Measurements from ENCODE around the gene ZKSCAN5. TPM values are rescaled to one million over a fixed set of nuclear protein-coding genes. Genes with fewer than 3 reads are reported as not detected.
"Not testable (repeated sequence)": the region's sequence is repeated elsewhere in the genome, so short reads cannot be mapped to it uniquely, and the experiment has no call there.

ZKSCAN5 gene
- polyA plus RNA-seq, 4 donors, result 3.8 to 7.9 (median 4.4) TPM

DNA sequence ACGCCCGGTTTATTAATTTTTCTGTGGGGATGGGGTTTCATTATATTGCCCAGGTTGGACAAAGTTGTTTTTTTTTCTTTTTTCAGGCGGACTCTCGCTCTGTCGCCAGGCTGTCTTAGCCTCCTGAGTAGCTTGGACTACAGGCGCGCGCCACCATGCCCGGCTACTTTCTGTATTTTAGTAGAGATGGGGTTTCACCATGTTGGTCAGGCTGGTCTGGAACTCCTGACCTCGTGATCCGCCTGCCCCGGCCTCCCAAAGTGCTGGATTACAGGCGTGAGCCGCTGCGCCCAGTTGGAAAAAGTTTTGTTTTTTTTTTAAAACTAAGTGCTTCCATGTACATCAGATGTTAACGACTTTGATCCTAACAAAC lies 3.8 kb upstream of the ZKSCAN5 start:
- H3K27ac ChIP-seq (ENCODE audit: low read depth in 1 of 3, low read length in 2 of 3), result peak overlapping the region in 2 of 3 donors; percentile 99
- peaks cover 0 to 4% (median 3%) of the 10 kb centered on the region in 3 donors for H3K4me1 ChIP-seq (ENCODE audit: control insufficient read depth in 3 of 3, insufficient read depth in 2 of 3, low read depth in 1 of 3, low read length in 2 of 3)
- DNase-seq (no peak), FAIRE-seq (no peak)
- H3K4me3 ChIP-seq (ENCODE audit: low read depth in 1 of 3, low read length in 3 of 3), result peak overlapping the region; percentile 93 to 98 (median 93)
- H3K36me3 ChIP-seq (ENCODE audit: control insufficient read depth in 3 of 3, insufficient read depth in 2 of 3, low read depth in 1 of 3, low read length in 3 of 3), result peaks cover 0 to 21% (median 6%) of the 10 kb centered on the region in 3 donors
- 48 to 54% (median 50%) methylated on average over 16 of the region's 16 CpGs for WGBS, 3 donors
- H3K27me3 ChIP-seq (ENCODE audit: control insufficient read depth in 3 of 3, insufficient read depth in 3 of 3, low read length in 3 of 3), result no peaks in the 10 kb centered on the region
- H3K9me3 ChIP-seq (ENCODE audit: control insufficient read depth in 2 of 2, insufficient read depth in 1 of 2, low read depth in 1 of 2, low read length in 1 of 2), result peaks cover 0 to 7% of the 10 kb centered on the region in 2 donors

- Histone ChIP-seq H3K4me1 (ENCODE audit: control insufficient read depth in 3 of 3, insufficient read depth in 2 of 3, low read depth in 1 of 3, low read length in 2 of 3) (peaks cover 2 to 11% (median 8%) of the 10 kb centered on the region in 3 donors), H3K36me3 (ENCODE audit: control insufficient read depth in 3 of 3, insufficient read depth in 2 of 3, low read depth in 1 of 3, low read length in 3 of 3) (peaks cover 0 to 15% (median 6%) of the 10 kb centered on the region in 3 donors)
- not testable (repeated sequence) for DNase-seq; FAIRE-seq; H3K9me3 ChIP-seq (ENCODE audit: control insufficient read depth in 2 of 2, insufficient read depth in 1 of 2, low read depth in 1 of 2, low read length in 1 of 2); H3K4me3 ChIP-seq (ENCODE audit: low read depth in 1 of 3, low read length in 3 of 3); H3K27me3 ChIP-seq (ENCODE audit: control insufficient read depth in 3 of 3, insufficient read depth in 3 of 3, low read length in 3 of 3); H3K27ac ChIP-seq (ENCODE audit: low read depth in 1 of 3, low read length in 2 of 3)
- WGBS, 3 donors, result 92 to 95% (median 94%) methylated on average over 12 of the region's 12 CpGs
Observed at GRCh38 chr7:99501236-99501635, 3.2 kb upstream of the ZKSCAN5 start.

DNA sequence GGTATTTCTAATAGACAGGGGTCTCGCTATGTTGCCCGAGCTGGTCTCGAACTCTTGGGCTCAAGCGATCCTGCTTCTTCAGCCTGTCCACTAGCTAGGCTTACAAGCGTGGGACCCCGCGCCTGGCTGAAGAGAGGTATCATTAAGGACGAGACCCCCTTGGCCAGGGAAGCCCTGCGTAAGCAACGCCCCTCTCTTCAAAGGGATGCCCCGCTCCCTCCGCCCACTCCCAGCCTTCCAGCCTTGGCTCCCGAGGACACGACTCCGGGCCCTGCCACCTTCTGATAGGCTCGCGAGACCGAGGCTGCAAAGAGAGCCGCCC lies 220 bp upstream of the ZKSCAN5 start:
- DNase-seq, result no peak
- 8 to 10% (median 9%) methylated on average over 15 to 19 of the region's 19 CpGs for WGBS, 3 donors
- H3K27me3 ChIP-seq (ENCODE audit: control insufficient read depth in 3 of 3, insufficient read depth in 3 of 3, low read length in 3 of 3), result no peaks in the 10 kb centered on the region
- peaks cover 2 to 10% (median 10%) of the 10 kb centered on the region in 3 donors for H3K4me1 ChIP-seq (ENCODE audit: control insufficient read depth in 3 of 3, insufficient read depth in 2 of 3, low read depth in 1 of 3, low read length in 2 of 3)
- H3K4me3 ChIP-seq (ENCODE audit: low read depth in 1 of 3, low read length in 3 of 3), result peak overlapping the region in 2 of 3 donors; percentile 82 to 90
- FAIRE-seq, result no peak
- no peaks in the 10 kb centered on the region for H3K36me3 ChIP-seq (ENCODE audit: control insufficient read depth in 3 of 3, insufficient read depth in 2 of 3, low read depth in 1 of 3, low read length in 3 of 3)
- no peaks in the 10 kb centered on the region for H3K9me3 ChIP-seq (ENCODE audit: control insufficient read depth in 2 of 2, insufficient read depth in 1 of 2, low read depth in 1 of 2, low read length in 1 of 2)
- peak overlapping the region; percentile 76 to 97 (median 90) for H3K27ac ChIP-seq (ENCODE audit: low read depth in 1 of 3, low read length in 2 of 3)

GRCh38 chr7:99505324-99505662 lies 831 bp downstream of the ZKSCAN5 start:
- DNase-seq, result no peak
- 0 to 2% (median 1%) methylated on average over 11 of the region's 11 CpGs for WGBS, 3 donors
- no peaks in the 10 kb centered on the region for H3K27me3 ChIP-seq (ENCODE audit: control insufficient read depth in 3 of 3, insufficient read depth in 3 of 3, low read length in 3 of 3)
- FAIRE-seq, result no peak
- H3K4me1 ChIP-seq (ENCODE audit: control insufficient read depth in 3 of 3, insufficient read depth in 2 of 3, low read depth in 1 of 3, low read length in 2 of 3), result peaks cover 2 to 10% (median 10%) of the 10 kb centered on the region in 3 donors
- peak overlapping the region; percentile 77 to 90 (median 82) for H3K4me3 ChIP-seq (ENCODE audit: low read depth in 1 of 3, low read length in 3 of 3)
- H3K36me3 ChIP-seq (ENCODE audit: control insufficient read depth in 3 of 3, insufficient read depth in 2 of 3, low read depth in 1 of 3, low read length in 3 of 3), result peaks cover 0 to 4% (median 0%) of the 10 kb centered on the region in 3 donors
- no peaks in the 10 kb centered on the region for H3K9me3 ChIP-seq (ENCODE audit: control insufficient read depth in 2 of 2, insufficient read depth in 1 of 2, low read depth in 1 of 2, low read length in 1 of 2)
- peak overlapping the region; percentile 52 to 97 (median 90) for H3K27ac ChIP-seq (ENCODE audit: low read depth in 1 of 3, low read length in 2 of 3)

- WGBS, 3 donors, result 86 to 94% (median 90%) methylated on average over 1 of the region's 1 CpG
- no peak for FAIRE-seq
Observed at GRCh38 chr7:99514050-99514449, 9.6 kb downstream of the ZKSCAN5 start.

GRCh38 chr7:99521399-99521798 lies 16.9 kb downstream of the ZKSCAN5 start:
- Histone ChIP-seq H3K4me1 (ENCODE audit: control insufficient read depth in 3 of 3, insufficient read depth in 2 of 3, low read depth in 1 of 3, low read length in 2 of 3) (no peaks in the 10 kb centered on the region), H3K27ac (ENCODE audit: low read depth in 1 of 3, low read length in 2 of 3) (no peak overlapping the region), H3K36me3 (ENCODE audit: control insufficient read depth in 3 of 3, insufficient read depth in 2 of 3, low read depth in 1 of 3, low read length in 3 of 3) (peaks cover 5 to 45% (median 10%) of the 10 kb centered on the region in 3 donors), H3K9me3 (ENCODE audit: control insufficient read depth in 2 of 2, insufficient read depth in 1 of 2, low read depth in 1 of 2, low read length in 1 of 2) (no peaks in the 10 kb centered on the region), H3K4me3 (ENCODE audit: low read depth in 1 of 3, low read length in 3 of 3) (no peak overlapping the region), H3K27me3 (ENCODE audit: control insufficient read depth in 3 of 3, insufficient read depth in 3 of 3, low read length in 3 of 3) (no peaks in the 10 kb centered on the region)
- FAIRE-seq, result peak; percentile 19
- 92 to 96% (median 93%) methylated on average over 3 of the region's 3 CpGs for WGBS, 3 donors
- DNase-seq, result no peak

More at GRCh38 chr7:99514050-99514449, 9.6 kb downstream of the ZKSCAN5 start:
- H3K4me1 ChIP-seq (ENCODE audit: control insufficient read depth in 3 of 3, insufficient read depth in 2 of 3, low read depth in 1 of 3, low read length in 2 of 3), result no peaks in the 10 kb centered on the region
- peaks cover 8 to 44% (median 11%) of the 10 kb centered on the region in 3 donors for H3K36me3 ChIP-seq (ENCODE audit: control insufficient read depth in 3 of 3, insufficient read depth in 2 of 3, low read depth in 1 of 3, low read length in 3 of 3)
- H3K4me3 ChIP-seq (ENCODE audit: low read depth in 1 of 3, low read length in 3 of 3), result no peak overlapping the region
- H3K9me3 ChIP-seq (ENCODE audit: control insufficient read depth in 2 of 2, insufficient read depth in 1 of 2, low read depth in 1 of 2, low read length in 1 of 2), result no peaks in the 10 kb centered on the region
- DNase-seq, result no peak
- no peak overlapping the region for H3K27ac ChIP-seq (ENCODE audit: low read depth in 1 of 3, low read length in 2 of 3)
- no peaks in the 10 kb centered on the region for H3K27me3 ChIP-seq (ENCODE audit: control insufficient read depth in 3 of 3, insufficient read depth in 3 of 3, low read length in 3 of 3)

- DNase-seq (peak in 1 of 2 donors; percentile 26), FAIRE-seq (no peak)
- Histone ChIP-seq H3K4me1 (ENCODE audit: control insufficient read depth in 3 of 3, insufficient read depth in 2 of 3, low read depth in 1 of 3, low read length in 2 of 3) (no peaks in the 10 kb centered on the region), H3K9me3 (ENCODE audit: control insufficient read depth in 2 of 2, insufficient read depth in 1 of 2, low read depth in 1 of 2, low read length in 1 of 2) (peaks cover 0 to 16% of the 10 kb centered on the region in 2 donors), H3K36me3 (ENCODE audit: control insufficient read depth in 3 of 3, insufficient read depth in 2 of 3, low read depth in 1 of 3, low read length in 3 of 3) (peaks cover 2 to 44% (median 9%) of the 10 kb centered on the region in 3 donors), H3K4me3 (ENCODE audit: low read depth in 1 of 3, low read length in 3 of 3) (no peak overlapping the region), H3K27me3 (ENCODE audit: control insufficient read depth in 3 of 3, insufficient read depth in 3 of 3, low read length in 3 of 3) (no peaks in the 10 kb centered on the region), H3K27ac (ENCODE audit: low read depth in 1 of 3, low read length in 2 of 3) (no peak overlapping the region)
- WGBS, 3 donors, result 96 to 97% (median 96%) methylated on average over 21 of the region's 21 CpGs
Observed at GRCh38 chr7:99525713-99526440, 21.4 kb downstream of the ZKSCAN5 start.

- no peak overlapping the region for H3K4me3 ChIP-seq (ENCODE audit: low read depth in 1 of 3, low read length in 3 of 3)
- FAIRE-seq (no peak), DNase-seq (no peak)
- H3K27ac ChIP-seq (ENCODE audit: low read depth in 1 of 3, low read length in 2 of 3), result no peak overlapping the region
- H3K27me3 ChIP-seq (ENCODE audit: control insufficient read depth in 3 of 3, insufficient read depth in 3 of 3, low read length in 3 of 3), result no peaks in the 10 kb centered on the region
- no peaks in the 10 kb centered on the region for H3K4me1 ChIP-seq (ENCODE audit: control insufficient read depth in 3 of 3, insufficient read depth in 2 of 3, low read depth in 1 of 3, low read length in 2 of 3)
- peaks cover 7 to 36% (median 15%) of the 10 kb centered on the region in 3 donors for H3K36me3 ChIP-seq (ENCODE audit: control insufficient read depth in 3 of 3, insufficient read depth in 2 of 3, low read depth in 1 of 3, low read length in 3 of 3)
- peaks cover 4 to 70% of the 10 kb centered on the region in 2 donors for H3K9me3 ChIP-seq (ENCODE audit: control insufficient read depth in 2 of 2, insufficient read depth in 1 of 2, low read depth in 1 of 2, low read length in 1 of 2)
- WGBS, 3 donors, result 97 to 99% (median 99%) methylated on average over 12 of the region's 12 CpGs
Observed at GRCh38 chr7:99531354-99531765, 26.9 kb downstream of the ZKSCAN5 start.
